GM12892 (cell line): ENCODE measurements around the gene ARHGAP12.

Experiments
- POLR2A ChIP-seq: IDR thresholded peaks from 2 replicates; pipeline ENCODE4 v1.6.1; 2011; ENCODE audit warnings: low read depth, low read length, control low read depth
- POLR2AphosphoS5 ChIP-seq: IDR thresholded peaks from 2 replicates; pipeline ENCODE4 v1.6.1; 2011; ENCODE audit warnings: low read depth, low read length, control low read depth
- TAF1 ChIP-seq: IDR thresholded peaks from 2 replicates; pipeline ENCODE4 v1.6.1; 2011; ENCODE audit warnings: low read depth, mild to moderate bottlenecking, control low read depth, low read length, borderline replicate concordance

DNA sequence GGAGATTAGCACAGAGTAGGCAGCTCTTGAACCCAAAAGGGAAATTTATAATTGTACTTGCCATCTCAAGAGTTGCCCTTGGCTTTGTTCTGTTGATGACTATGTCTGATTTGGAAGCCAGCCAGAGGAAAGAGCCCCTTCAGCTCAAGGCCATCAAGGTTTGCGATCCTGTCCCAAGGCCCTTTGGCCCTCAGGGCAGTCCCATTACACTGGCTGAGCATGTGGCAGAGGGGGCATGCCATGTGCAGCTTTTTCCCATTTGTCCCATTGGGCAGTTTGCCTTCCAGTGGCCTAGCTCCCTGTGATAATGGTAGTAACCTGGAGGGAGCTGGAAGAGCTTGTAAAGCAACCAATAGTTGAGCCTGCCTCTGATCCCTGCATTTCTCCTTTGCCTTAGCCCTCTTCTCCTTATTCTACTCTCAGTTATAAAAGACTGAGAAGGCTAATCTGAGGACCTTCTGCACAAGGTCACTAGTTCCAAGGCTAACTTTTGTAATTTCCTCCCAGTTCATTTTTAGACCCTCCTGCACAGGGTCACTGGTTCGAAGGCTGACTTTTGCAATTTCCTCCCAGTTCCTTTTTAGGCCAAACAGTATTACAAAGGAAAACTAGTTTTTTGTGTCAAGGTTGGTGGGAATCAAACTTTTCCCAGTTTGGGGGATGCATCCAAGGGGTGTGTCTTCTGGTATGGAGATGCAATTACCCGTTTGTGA lies 31.0 kb upstream of the ARHGAP12 start:
- TF ChIP-seq TAF1: no peak
- no peak for TF ChIP-seq POLR2AphosphoS5
- TF ChIP-seq POLR2A: no peak
